ENCODE measurements around the gene PROCR. TPM values are rescaled to one million over a fixed set of nuclear protein-coding genes. Genes with fewer than 3 reads are reported as not detected.

The PROCR gene
- total and polyA plus RNA-seq, 8 donors, result 21.7 to 63.4 (median 34.9) TPM

DNA sequence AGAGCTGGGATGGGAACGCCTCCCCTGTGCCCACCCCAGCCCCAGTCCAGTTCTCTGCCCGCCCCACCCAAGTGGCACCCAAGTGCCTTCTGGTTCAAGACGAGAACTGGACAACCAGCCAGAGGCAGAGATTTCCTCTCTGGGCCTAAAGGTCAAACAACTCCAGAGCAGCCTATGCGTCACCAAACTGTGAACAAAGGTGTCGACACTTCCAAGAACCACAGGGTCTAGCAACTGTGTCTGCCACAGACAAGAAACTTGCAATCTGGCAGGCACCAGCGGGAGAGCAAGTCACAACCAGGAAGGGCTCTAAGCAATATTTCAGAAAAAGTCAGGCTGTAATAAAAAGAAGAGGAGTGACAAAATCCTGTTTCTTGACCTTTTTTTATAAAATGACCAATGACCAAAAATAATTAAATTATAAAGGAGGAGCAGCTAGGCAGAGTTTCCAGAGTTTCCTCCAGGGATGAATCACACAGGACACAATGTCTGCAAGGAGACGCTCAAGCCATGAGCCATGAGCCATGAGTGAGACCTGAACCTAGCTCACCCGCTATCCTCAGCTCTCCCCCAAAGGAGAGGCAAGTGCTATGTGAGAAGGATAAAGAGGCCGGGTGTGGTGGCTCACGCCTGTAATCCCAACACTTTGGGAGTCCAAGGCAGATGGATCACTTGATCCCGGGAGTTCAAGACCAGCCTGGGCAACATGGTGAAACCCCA lies 35.8 kb upstream of the PROCR start:
- DNase-seq, result peak in 1 of 4 donors; percentile 47
- H3K9me3 ChIP-seq, result no peaks in the 10 kb centered on the region
- peak; percentile 68 for ATAC-seq
- H3K36me3 ChIP-seq, result peaks cover 0 to 100% of the 10 kb centered on the region in 2 donors
- no peaks in the 10 kb centered on the region for H3K27me3 ChIP-seq
- TF ChIP-seq, protein P1, sequence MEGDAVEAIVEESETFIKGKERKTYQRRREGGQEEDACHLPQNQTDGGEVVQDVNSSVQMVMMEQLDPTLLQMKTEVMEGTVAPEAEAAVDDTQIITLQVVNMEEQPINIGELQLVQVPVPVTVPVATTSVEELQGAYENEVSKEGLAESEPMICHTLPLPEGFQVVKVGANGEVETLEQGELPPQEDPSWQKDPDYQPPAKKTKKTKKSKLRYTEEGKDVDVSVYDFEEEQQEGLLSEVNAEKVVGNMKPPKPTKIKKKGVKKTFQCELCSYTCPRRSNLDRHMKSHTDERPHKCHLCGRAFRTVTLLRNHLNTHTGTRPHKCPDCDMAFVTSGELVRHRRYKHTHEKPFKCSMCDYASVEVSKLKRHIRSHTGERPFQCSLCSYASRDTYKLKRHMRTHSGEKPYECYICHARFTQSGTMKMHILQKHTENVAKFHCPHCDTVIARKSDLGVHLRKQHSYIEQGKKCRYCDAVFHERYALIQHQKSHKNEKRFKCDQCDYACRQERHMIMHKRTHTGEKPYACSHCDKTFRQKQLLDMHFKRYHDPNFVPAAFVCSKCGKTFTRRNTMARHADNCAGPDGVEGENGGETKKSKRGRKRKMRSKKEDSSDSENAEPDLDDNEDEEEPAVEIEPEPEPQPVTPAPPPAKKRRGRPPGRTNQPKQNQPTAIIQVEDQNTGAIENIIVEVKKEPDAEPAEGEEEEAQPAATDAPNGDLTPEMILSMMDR (IDR thresholded peaks at IDR 0.05), result no peak
- no peaks in the 10 kb centered on the region for H3K4me1 ChIP-seq
- H3K27ac ChIP-seq, result no peak overlapping the region
- no peak overlapping the region for H3K4me3 ChIP-seq
- intact Hi-C loops (cut with DNase I), result no loop called here

DNA sequence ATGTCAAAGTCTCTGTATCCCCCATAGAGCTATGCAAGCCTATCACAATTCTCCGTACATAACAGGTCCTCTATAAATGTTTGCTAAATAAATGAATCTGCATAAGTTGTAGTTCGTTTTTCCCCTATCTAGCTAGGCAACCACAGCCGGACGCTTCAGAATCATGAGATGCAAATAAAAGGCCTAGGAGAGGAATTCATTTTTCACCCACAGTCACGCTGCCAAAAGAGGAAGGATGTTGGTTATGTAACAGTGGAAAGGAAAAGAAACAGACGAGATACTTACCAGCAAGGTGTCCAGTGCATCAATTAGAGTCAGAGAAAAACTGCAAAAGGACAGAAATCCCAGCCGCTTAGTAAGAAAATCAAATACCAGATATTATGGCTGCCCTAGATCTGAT lies 27.2 kb upstream of the PROCR start:
- DNase-seq (no peak), ATAC-seq (no peak)
- H3K27ac ChIP-seq, result peak overlapping the region in 1 of 2 donors; percentile 88
- intact Hi-C loops (cut with DNase I), result loop anchor here in 1 of 2 donors (5.0 kb wide), 1 partner anchor 63 kb away; no protein-coding TSS in a partner anchor
- H3K27me3 ChIP-seq, result no peaks in the 10 kb centered on the region
- H3K9me3 ChIP-seq, result no peaks in the 10 kb centered on the region
- no peak overlapping the region for H3K4me3 ChIP-seq
- peaks cover 0 to 44% of the 10 kb centered on the region in 2 donors for H3K36me3 ChIP-seq
- H3K4me1 ChIP-seq, result peaks cover 0 to 39% of the 10 kb centered on the region in 2 donors
- TF ChIP-seq, protein P1 (IDR thresholded peaks at IDR 0.05), result no peak

DNA sequence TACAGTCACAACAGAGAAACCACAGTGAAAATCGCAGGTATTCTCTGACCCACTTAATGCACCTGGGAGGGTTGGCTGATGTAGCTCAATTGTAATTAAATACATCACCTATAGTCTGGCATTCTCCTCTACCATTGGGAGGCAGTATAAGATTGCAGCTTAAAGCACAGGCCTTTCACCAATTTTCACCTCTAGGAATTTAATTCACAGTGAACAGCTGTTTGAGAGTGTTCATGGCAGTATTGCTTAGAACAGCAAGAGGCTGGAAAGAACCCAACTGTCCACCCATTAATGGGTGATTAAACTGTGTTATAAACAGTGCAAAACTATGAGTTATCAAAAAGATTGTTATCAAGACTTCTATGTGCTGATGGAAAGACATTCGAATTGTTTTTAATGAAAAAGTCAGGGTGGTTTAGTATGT lies 26.7 kb upstream of the PROCR start:
- DNase-seq (peak in 2 of 4 donors; percentile 72 to 82), ATAC-seq (peak; percentile 40)
- peaks cover 0 to 39% of the 10 kb centered on the region in 2 donors for H3K4me1 ChIP-seq
- no peak overlapping the region for H3K4me3 ChIP-seq
- H3K27me3 ChIP-seq, result no peaks in the 10 kb centered on the region
- H3K27ac ChIP-seq, result peak overlapping the region in 1 of 2 donors; percentile 88
- H3K36me3 ChIP-seq, result peaks cover 0 to 40% of the 10 kb centered on the region in 2 donors
- H3K9me3 ChIP-seq, result no peaks in the 10 kb centered on the region
- TF ChIP-seq, protein P1 (IDR thresholded peaks at IDR 0.05), result peak; percentile 38 to 39
- intact Hi-C loops (cut with DNase I), result loop anchor here in 1 of 2 donors (5.0 kb wide), 1 partner anchor 62 kb away; no protein-coding TSS in a partner anchor

DNA sequence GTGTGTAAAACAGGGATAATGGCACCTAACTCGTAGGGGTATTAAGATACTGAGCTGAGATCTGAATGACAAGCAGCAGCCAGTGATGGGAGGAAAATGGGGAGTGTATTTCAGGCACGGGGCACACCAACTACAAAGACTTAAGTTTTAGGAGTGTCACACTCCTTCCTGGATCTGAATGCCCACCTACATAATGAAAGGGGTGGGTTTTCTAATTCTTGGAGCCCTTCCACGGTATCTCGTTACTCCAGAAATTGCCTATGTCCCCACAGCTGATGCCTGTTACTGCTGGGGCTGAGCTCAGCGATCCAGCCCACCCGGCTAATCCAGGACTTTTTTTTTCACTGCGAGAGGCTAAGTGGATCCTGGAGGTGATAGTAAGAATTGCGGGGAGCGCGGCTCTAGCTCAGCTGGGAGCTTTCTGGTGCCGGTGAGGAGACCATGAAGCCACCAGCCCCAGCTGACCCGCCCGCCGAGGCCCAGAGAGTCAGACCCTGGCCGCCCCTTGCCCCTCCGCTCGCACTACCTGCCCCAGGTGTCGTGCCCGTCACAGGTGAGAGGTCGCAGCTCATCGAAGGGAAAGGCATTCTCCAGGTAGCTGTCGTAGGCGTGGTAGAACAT lies 25.5 kb upstream of the PROCR start:
- no peaks in the 10 kb centered on the region for H3K27me3 ChIP-seq
- H3K36me3 ChIP-seq, result peaks cover 0 to 27% of the 10 kb centered on the region in 2 donors
- no peaks in the 10 kb centered on the region for H3K9me3 ChIP-seq
- H3K27ac ChIP-seq, result peak overlapping the region; percentile 86 to 88
- H3K4me1 ChIP-seq, result peaks cover 0 to 39% of the 10 kb centered on the region in 2 donors
- ATAC-seq (peak; percentile 45), DNase-seq (peak in 1 of 4 donors; percentile 82)
- peak overlapping the region; percentile 80 to 88 for H3K4me3 ChIP-seq
- TF ChIP-seq, protein P1 (IDR thresholded peaks at IDR 0.05), result no peak
- intact Hi-C loops (cut with DNase I), result loop anchor here in 1 of 2 donors (5.0 kb wide), 1 partner anchor 61 kb away; no protein-coding TSS in a partner anchor
